IMR-90 (cell line): ENCODE data around the gene SAMD15. TPM values are rescaled to one million over a fixed set of nuclear protein-coding genes. Genes with fewer than 3 reads are reported as not detected.

Source experiments
- ATAC-seq: fragments of 200-7000 bp; cut with Tn5 transposase; 2 replicates; pipeline ENCODE4 v1.9.1; 2020; ENCODE audit warnings: low read depth, mild to moderate bottlenecking, moderate library complexity
- BruUV-seq: library from RNA; stranded (reverse); fragments of 400-500 nt; replicated peaks from 2 replicates; lab custom pipeline; 2021; lab: Mats Ljungman, UMichigan
- CTCF ChIA-PET: fragments of 300-600 bp; formaldehyde crosslinking; extraction: SDS; loops from one replicate; lab custom pipeline; 2021; ENCODE audit warnings: antibody characterized with exemption; lab: Yijun Ruan, JAX
- POLR2A ChIA-PET: fragments of 300-600 bp; sonication (Branson Sonifier 250); formaldehyde crosslinking; loops from one replicate; lab custom pipeline; 2022; ENCODE audit warnings: antibody characterized with exemption; ENCODE audit not compliant: unreplicated experiment; lab: Charles Lee
- DNase-seq: peaks from one replicate; pipeline ENCODE4 v3.0.0; 2013
- H2AFZ ChIP-seq: replicated peaks from 2 replicates; pipeline ENCODE3; 2013; ENCODE audit warnings: low read length, mild to moderate bottlenecking; ENCODE audit not compliant: poor library complexity
- H2AK5ac ChIP-seq: 2 replicates; pipeline ENCODE4 v1.6.1; 2013; ENCODE audit warnings: low read depth, low read length, inconsistent platforms
- H2AK9ac ChIP-seq: replicated peaks from 2 replicates; pipeline ENCODE3; 2013; ENCODE audit warnings: mild to moderate bottlenecking, low read depth, low read length, moderate library complexity; ENCODE audit not compliant: poor library complexity
- H2BK120ac ChIP-seq: 2 replicates; pipeline ENCODE4 v1.6.1; 2013; ENCODE audit warnings: low read depth, low read length, inconsistent platforms
- H2BK15ac ChIP-seq: 3 replicates; pipeline ENCODE4 v1.6.1; 2013; ENCODE audit warnings: low read depth, low read length, inconsistent platforms
- H2BK20ac ChIP-seq: 2 replicates; pipeline ENCODE4 v1.6.1; 2013; ENCODE audit warnings: low read depth, mild to moderate bottlenecking, inconsistent platforms, low read length, moderate library complexity
- H2BK5ac ChIP-seq: 2 replicates; pipeline ENCODE4 v1.6.1; 2013; ENCODE audit warnings: mild to moderate bottlenecking, low read depth, low read length, inconsistent platforms; ENCODE audit not compliant: poor library complexity, severe bottlenecking
- H3K14ac ChIP-seq: replicated peaks from 2 replicates; pipeline ENCODE4 v1.6.1; 2013; ENCODE audit warnings: low read depth, low read length, inconsistent platforms
- H3K18ac ChIP-seq: 2 replicates; pipeline ENCODE4 v1.6.1; 2013; ENCODE audit warnings: low read depth, low read length, control low read depth
- H3K23ac ChIP-seq: 2 replicates; pipeline ENCODE4 v1.6.1; 2013; ENCODE audit warnings: low read depth, low read length, inconsistent platforms
- H3K27ac ChIP-seq: 2 replicates; pipeline ENCODE4 v1.5.1; 2013; ENCODE audit warnings: mild to moderate bottlenecking, control low read depth, low read length; ENCODE audit not compliant: insufficient read depth
- H3K27me3 ChIP-seq: 2 replicates; pipeline ENCODE4 v1.6.1; 2013; ENCODE audit warnings: low read length; ENCODE audit not compliant: control insufficient read depth, insufficient read depth
- H3K36me3 ChIP-seq: 2 replicates; pipeline ENCODE4 v1.6.1; 2013; ENCODE audit warnings: low read length, mixed read lengths; ENCODE audit not compliant: control insufficient read depth, insufficient read depth
- H3K4ac ChIP-seq: 2 replicates; pipeline ENCODE4 v1.6.1; 2013; ENCODE audit warnings: low read depth, low read length, inconsistent platforms
- H3K4me1 ChIP-seq: 2 replicates; pipeline ENCODE4 v1.6.1; 2013; ENCODE audit warnings: low read length, mixed read lengths; ENCODE audit not compliant: control insufficient read depth, insufficient read depth
- H3K4me2 ChIP-seq: 2 replicates; pipeline ENCODE4 v1.6.1; 2013; ENCODE audit warnings: low read depth, mild to moderate bottlenecking, control low read depth, low read length, moderate library complexity
- H3K4me3 ChIP-seq: 2 replicates; pipeline ENCODE4 v1.5.1; 2013; ENCODE audit warnings: low read depth, mild to moderate bottlenecking, control low read depth, low read length, moderate library complexity; ENCODE audit not compliant: insufficient read depth
- H3K56ac ChIP-seq: 2 replicates; pipeline ENCODE4 v1.6.1; 2013; ENCODE audit warnings: low read length, inconsistent platforms; ENCODE audit not compliant: insufficient read depth; ENCODE audit errors: extremely low read depth
- H3K79me1 ChIP-seq, 2 experiments: 2 replicates each; pipeline ENCODE4 v1.6.1; 2013; ENCODE audit warnings: low read length in 2 of 2, inconsistent platforms in 1 of 2, low read depth in 1 of 2
- H3K9ac ChIP-seq: 2 replicates; pipeline ENCODE4 v1.6.1; 2013; ENCODE audit warnings: low read depth, low read length, control low read depth
- H3K9me1 ChIP-seq: 2 replicates; pipeline ENCODE4 v1.6.1; 2013; ENCODE audit warnings: low read length, inconsistent platforms; ENCODE audit not compliant: insufficient read depth
- H3K9me3 ChIP-seq: 2 replicates; pipeline ENCODE4 v1.6.1; 2013; ENCODE audit warnings: low read length; ENCODE audit not compliant: control insufficient read depth, insufficient read depth
- H4K20me1 ChIP-seq: 2 replicates; pipeline ENCODE4 v1.6.1; 2013; ENCODE audit warnings: low read length, inconsistent platforms; ENCODE audit not compliant: insufficient read depth
- H4K5ac ChIP-seq: 2 replicates; pipeline ENCODE4 v1.6.1; 2013; ENCODE audit warnings: mild to moderate bottlenecking, low read depth, low read length, control low read depth
- H4K8ac ChIP-seq, 2 experiments: 2 replicates each; pipeline ENCODE4 v1.6.1; 2013; ENCODE audit warnings: low read depth in 2 of 2, low read length in 2 of 2, control low read depth in 1 of 2, inconsistent platforms in 1 of 2
- H4K91ac ChIP-seq: 2 replicates; pipeline ENCODE4 v1.6.1; 2013; ENCODE audit warnings: low read depth, low read length, inconsistent platforms; ENCODE audit not compliant: insufficient read depth
- CHD1 ChIP-seq: IDR thresholded peaks from 2 replicates; pipeline ENCODE4 v1.6.1; 2012; ENCODE audit warnings: low read depth, low read length, improper control_type of control experiment
- POLR2A ChIP-seq: IDR thresholded peaks from 2 replicates; pipeline ENCODE4 v1.6.1; 2012; ENCODE audit warnings: mild to moderate bottlenecking, low read depth, low read length
- RFX5 ChIP-seq: IDR thresholded peaks from 2 replicates; pipeline ENCODE4 v1.8.0; 2012; ENCODE audit warnings: low read depth, mild to moderate bottlenecking, low read length, moderate library complexity
- WGBS, 2 experiments: methylation state at CpG; one replicate each; pipeline versions ENCODE4 v1.1.5 to v1.1.7; 2013; ENCODE audit warnings: missing lambda C conversion rate in 2 of 2; ENCODE audit not compliant: insufficient read length in 1 of 2; ENCODE audit errors: extremely low coverage in 2 of 2; 5-methylcytosine and 5-hydroxymethylcytosine counted together
- dilution Hi-C: fragments of 300-500 bp; cut with HindIII; formaldehyde crosslinking; loops from one replicate; pipeline ENCODE4 v1.14.3; 2018; ENCODE audit warnings: low sequenced_read_pairs; ENCODE audit not compliant: unreplicated experiment
- in situ Hi-C: fragments of 300-500 bp; cut with MboI; formaldehyde crosslinking; loops from 3 replicates; pipeline ENCODE4 v1.14.3; 2019; ENCODE audit warnings: low sequenced_read_pairs, inconsistent platforms, mixed read lengths
- intact Hi-C: fragments of 100-400 bp; cut with micrococcal nuclease; formaldehyde crosslinking; loops from 2 replicates; pipeline ENCODE4 v1.10.0; 2022
- polyA plus RNA-seq, 3 experiments: library from polyadenylated mRNA; depleted of rRNA; stranded (reverse); fragments of >200 nt; gene quantifications; 2 replicates each; pipeline ENCODE4 v1.2.3, GENCODE V29; 2012; ENCODE audit warnings: low replicate concordance in 1 of 3
- total RNA-seq: library from RNA; depleted of rRNA; stranded (reverse); fragments of >200 nt; gene quantifications from 2 replicates; pipeline ENCODE4 v1.2.3, GENCODE V29; 2012
- TF ChIP-seq, protein P1 (sequence below): conservative IDR thresholded peaks from 2 replicates; pipeline ENCODE4 v1.5.1; 2012; ENCODE audit warnings: mild to moderate bottlenecking, low read depth, low read length, improper control_type of control experiment
- TF ChIP-seq, protein P2 (sequence below): fragments of 150-350 bp; IDR thresholded peaks from 2 replicates; pipeline ENCODE4 v1.6.1; 2017; ENCODE audit warnings: mild to moderate bottlenecking, antibody characterized with exemption, low read length, low read depth

Gene SAMD15
- total and polyA plus RNA-seq, 2 of the 4 experiments (the other 2 are of a cell fraction): 0.68 to 1.3 TPM

DNA sequence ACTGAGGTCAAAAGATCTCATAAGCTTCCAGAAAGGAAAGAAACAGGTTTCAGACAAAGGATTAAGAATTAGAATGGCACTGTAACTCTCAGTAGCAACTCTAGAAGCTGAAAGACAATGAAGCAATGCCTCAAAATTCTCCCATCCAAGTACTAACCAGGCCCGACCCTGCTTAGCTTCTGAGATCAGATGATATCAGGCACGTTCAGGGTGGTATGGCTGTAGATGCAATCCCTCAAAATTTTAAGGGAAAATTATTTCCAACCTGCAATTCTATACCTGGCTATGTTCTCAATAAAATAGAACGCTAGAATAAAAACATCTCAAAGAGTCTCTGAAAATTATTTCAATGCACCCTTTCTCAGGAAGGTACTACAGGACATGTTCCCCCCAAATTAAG is 26.6 kb downstream of the SAMD15 start:
- H3K4ac ChIP-seq: no peak overlapping the region
- no peak overlapping the region for H2AK9ac ChIP-seq
- in situ Hi-C loops: no loop called here
- no peaks in the 10 kb centered on the region for H3K36me3 ChIP-seq
- no peak overlapping the region for H3K4me2 ChIP-seq
- H2BK20ac ChIP-seq: no peak overlapping the region
- TF ChIP-seq POLR2A (no peak), CHD1 (no peak), RFX5 (no peak)
- TF ChIP-seq, protein P1, sequence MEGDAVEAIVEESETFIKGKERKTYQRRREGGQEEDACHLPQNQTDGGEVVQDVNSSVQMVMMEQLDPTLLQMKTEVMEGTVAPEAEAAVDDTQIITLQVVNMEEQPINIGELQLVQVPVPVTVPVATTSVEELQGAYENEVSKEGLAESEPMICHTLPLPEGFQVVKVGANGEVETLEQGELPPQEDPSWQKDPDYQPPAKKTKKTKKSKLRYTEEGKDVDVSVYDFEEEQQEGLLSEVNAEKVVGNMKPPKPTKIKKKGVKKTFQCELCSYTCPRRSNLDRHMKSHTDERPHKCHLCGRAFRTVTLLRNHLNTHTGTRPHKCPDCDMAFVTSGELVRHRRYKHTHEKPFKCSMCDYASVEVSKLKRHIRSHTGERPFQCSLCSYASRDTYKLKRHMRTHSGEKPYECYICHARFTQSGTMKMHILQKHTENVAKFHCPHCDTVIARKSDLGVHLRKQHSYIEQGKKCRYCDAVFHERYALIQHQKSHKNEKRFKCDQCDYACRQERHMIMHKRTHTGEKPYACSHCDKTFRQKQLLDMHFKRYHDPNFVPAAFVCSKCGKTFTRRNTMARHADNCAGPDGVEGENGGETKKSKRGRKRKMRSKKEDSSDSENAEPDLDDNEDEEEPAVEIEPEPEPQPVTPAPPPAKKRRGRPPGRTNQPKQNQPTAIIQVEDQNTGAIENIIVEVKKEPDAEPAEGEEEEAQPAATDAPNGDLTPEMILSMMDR: no peak
- TF ChIP-seq, protein P2, sequence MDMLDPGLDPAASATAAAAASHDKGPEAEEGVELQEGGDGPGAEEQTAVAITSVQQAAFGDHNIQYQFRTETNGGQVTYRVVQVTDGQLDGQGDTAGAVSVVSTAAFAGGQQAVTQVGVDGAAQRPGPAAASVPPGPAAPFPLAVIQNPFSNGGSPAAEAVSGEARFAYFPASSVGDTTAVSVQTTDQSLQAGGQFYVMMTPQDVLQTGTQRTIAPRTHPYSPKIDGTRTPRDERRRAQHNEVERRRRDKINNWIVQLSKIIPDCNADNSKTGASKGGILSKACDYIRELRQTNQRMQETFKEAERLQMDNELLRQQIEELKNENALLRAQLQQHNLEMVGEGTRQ: no peak
- intact Hi-C loops: no loop called here
- BruUV-seq: no TSS peak
- H3K9me1 ChIP-seq: no peaks in the 10 kb centered on the region
- H3K27me3 ChIP-seq: peaks cover 10% of the 10 kb centered on the region
- no peaks in the 10 kb centered on the region for H3K4me1 ChIP-seq
- dilution Hi-C loops: no loop called here
- H3K18ac ChIP-seq: no peak overlapping the region
- POLR2A ChIA-PET: no interaction called here
- no peaks in the 10 kb centered on the region for H4K20me1 ChIP-seq
- H2AK5ac ChIP-seq: no peak overlapping the region
- no peak overlapping the region for H3K56ac ChIP-seq
- CTCF ChIA-PET: no interaction called here
- WGBS, 2 experiments: no CpG with 5 or more reads among the region's 3 CpGs
- H2BK120ac ChIP-seq: no peak overlapping the region
- no peak overlapping the region for H3K27ac ChIP-seq
- H2AFZ ChIP-seq: no peak overlapping the region
- no peak overlapping the region for H3K9ac ChIP-seq
- H2BK15ac ChIP-seq: no peak overlapping the region
- no peak overlapping the region for H3K23ac ChIP-seq
- H3K14ac ChIP-seq: no peak overlapping the region
- no peak overlapping the region for H4K8ac ChIP-seq
- H4K5ac ChIP-seq: no peak overlapping the region
- no peak for DNase-seq
- H4K91ac ChIP-seq: no peak overlapping the region
- no peak overlapping the region for H3K4me3 ChIP-seq
- H3K9me3 ChIP-seq: no peaks in the 10 kb centered on the region
- ATAC-seq: no peak
- no peaks in the 10 kb centered on the region for H3K79me1 ChIP-seq
- no peak overlapping the region for H2BK5ac ChIP-seq
